Keratinocyte (primary cell): Measurements from ENCODE around the gene AKAP13. TPM values are rescaled to one million over a fixed set of nuclear protein-coding genes. Genes with fewer than 3 reads are reported as not detected.

ENCODE experiments used
- DNase-seq: peaks from one replicate; pipeline ENCODE4 v3.0.0-alpha.2; 2011; ENCODE audit warnings: low read depth, missing footprints, low spot score
- FAIRE-seq: peaks from 2 replicates; lab custom pipeline; 2011; peaks lifted over from hg19 to GRCh38; lab: Jason Lieb, UNC
- H2AFZ ChIP-seq: 2 replicates; pipeline ENCODE4 v1.6.0; 2012; ENCODE audit warnings: low read length, control low read depth, inconsistent platforms; ENCODE audit not compliant: control insufficient read depth
- H3K27ac ChIP-seq: 2 replicates; pipeline ENCODE4 v1.5.1; 2011; ENCODE audit warnings: low read length; ENCODE audit not compliant: control insufficient read depth, insufficient read depth
- H3K27me3 ChIP-seq: 3 replicates; pipeline ENCODE4 v1.6.0; 2011; ENCODE audit warnings: low read length; ENCODE audit not compliant: control insufficient read depth, insufficient read depth; ENCODE audit errors: extremely low read depth
- H3K36me3 ChIP-seq, 2 experiments: 2 replicates in 1 of 2; 3 replicates in 1 of 2; pipeline ENCODE4 v1.5.1; 2011; ENCODE audit warnings: low read length in 2 of 2, mild to moderate bottlenecking in 1 of 2; ENCODE audit not compliant: control insufficient read depth in 2 of 2, insufficient read depth in 2 of 2; ENCODE audit errors: extremely low read depth in 1 of 2
- H3K4me1 ChIP-seq: 3 replicates; pipeline ENCODE4 v1.5.1; 2011; ENCODE audit warnings: low read length; ENCODE audit not compliant: control insufficient read depth, insufficient read depth; ENCODE audit errors: extremely low read depth
- H3K4me2 ChIP-seq: 3 replicates; pipeline ENCODE4 v1.6.0; 2011; ENCODE audit warnings: low read depth, low read length; ENCODE audit not compliant: control insufficient read depth, insufficient read depth; ENCODE audit errors: extremely low read depth
- H3K4me3 ChIP-seq, 3 experiments: fragments of 200-600 bp in 1 of 3; sonication (generic) in 1 of 3; 2 replicates in 2 of 3; 3 replicates in 1 of 3; pipeline ENCODE4 v1.5.1; 2011 to 2016; ENCODE audit warnings: low read length in 3 of 3, mild to moderate bottlenecking in 3 of 3, control low read depth in 2 of 3, inconsistent platforms in 1 of 3, low read depth in 1 of 3, mixed read lengths in 1 of 3, mixed run types in 1 of 3, moderate library complexity in 1 of 3; ENCODE audit not compliant: control insufficient read depth in 2 of 3, insufficient read depth in 2 of 3; ENCODE audit errors: extremely low read depth in 1 of 3
- H3K79me2 ChIP-seq: 2 replicates; pipeline ENCODE4 v1.6.0; 2012; ENCODE audit warnings: low read length; ENCODE audit not compliant: control insufficient read depth, insufficient read depth
- H3K9ac ChIP-seq: 3 replicates; pipeline ENCODE4 v1.6.0; 2011; ENCODE audit warnings: low read length; ENCODE audit not compliant: control insufficient read depth, insufficient read depth; ENCODE audit errors: extremely low read depth
- H3K9me1 ChIP-seq: 3 replicates; pipeline ENCODE4 v1.6.0; 2011; ENCODE audit warnings: low read length; ENCODE audit not compliant: control insufficient read depth, insufficient read depth; ENCODE audit errors: extremely low read depth
- H3K9me3 ChIP-seq: 2 replicates; pipeline ENCODE4 v1.5.1; 2012; ENCODE audit warnings: low read depth, low read length; ENCODE audit not compliant: control insufficient read depth
- H4K20me1 ChIP-seq: 3 replicates; pipeline ENCODE4 v1.6.0; 2011; ENCODE audit warnings: low read length; ENCODE audit not compliant: control insufficient read depth, insufficient read depth; ENCODE audit errors: extremely low read depth
- EZH2 ChIP-seq: IDR thresholded peaks from one replicate; pipeline ENCODE4 v1.6.1; 2012; ENCODE audit warnings: inconsistent platforms, mild to moderate bottlenecking, low read length, moderate library complexity
- dilution Hi-C: fragments of 300-500 bp; cut with MboI; formaldehyde crosslinking; loops from one replicate; pipeline ENCODE4 v1.7.0; 2020; ENCODE audit warnings: low sequenced_read_pairs; ENCODE audit not compliant: extremely low pct_ligation_motif_present
- polyA plus RNA-seq, 5 experiments: library from polyadenylated mRNA; depleted of rRNA in 3 of 5; stranded (reverse) in 3 of 5; stranded (forward) in 1 of 5; unstranded in 1 of 5; fragments of >200 nt; gene quantifications; 1 replicate in 1 of 5; 2 replicates in 3 of 5; 3 replicates in 1 of 5; pipeline versions ENCODE4 v1.2.1 to v1.2.3, GENCODE V29; 2011 to 2012; ENCODE audit warnings: missing spikeins in 2 of 5, low read depth in 1 of 5, low replicate concordance in 1 of 5
- TF ChIP-seq, protein P1 (sequence below), 3 experiments: IDR thresholded peaks in 1 of 3; conservative IDR thresholded peaks in 1 of 3; optimal IDR thresholded peaks in 1 of 3; 2 replicates in 2 of 3; 3 replicates in 1 of 3; pipeline versions ENCODE3 to v1.5.1; 2011; ENCODE audit warnings: low read length in 3 of 3, mild to moderate bottlenecking in 3 of 3, moderate library complexity in 2 of 3, control low read depth in 1 of 3, inconsistent platforms in 1 of 3; ENCODE audit not compliant: insufficient read depth in 2 of 3; ENCODE audit errors: extremely low read depth in 1 of 3

The AKAP13 gene
- polyA plus RNA-seq, 1 donor (not counting 4 experiments of a cell fraction or from before 2014, with no cell fraction given): 16.7 TPM

DNA sequence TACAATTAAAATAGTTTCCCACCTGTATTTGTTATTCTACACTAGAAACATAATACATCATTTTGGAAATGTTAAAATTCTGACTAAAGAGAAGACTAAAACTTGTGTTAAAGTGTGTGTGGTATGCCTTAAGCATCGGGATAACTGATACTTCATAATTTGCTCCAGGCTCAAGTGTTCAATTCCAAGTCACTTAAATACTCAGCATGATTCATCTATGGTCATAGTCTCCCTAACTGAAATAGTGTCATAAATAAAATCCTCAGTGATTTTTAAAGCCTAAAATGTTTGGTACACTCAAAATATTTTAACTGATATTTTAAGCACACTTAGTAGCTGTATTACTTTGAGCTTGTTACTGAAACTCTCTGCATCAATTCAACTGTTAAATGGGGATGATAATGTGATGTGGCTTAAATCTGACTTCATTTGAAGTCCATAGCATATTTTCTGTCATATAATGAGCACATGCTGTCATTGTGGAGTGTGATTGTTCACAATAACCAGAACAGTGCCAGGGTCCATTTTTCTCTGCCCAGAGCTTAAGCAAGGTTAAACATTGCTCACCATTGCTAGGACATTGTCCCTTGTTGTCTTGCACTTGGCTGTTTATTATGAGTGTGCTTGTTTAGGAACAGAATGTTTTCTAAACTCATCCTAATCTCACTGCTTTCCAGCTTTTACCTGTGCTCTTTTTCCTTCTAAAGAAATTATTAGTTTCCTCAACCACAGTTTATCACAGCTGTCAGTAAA is 292.1 kb downstream of the AKAP13 start:
- Histone ChIP-seq H3K9me3 (no peaks in the 10 kb centered on the region), H3K4me2 (no peak overlapping the region), H3K9me1 (no peaks in the 10 kb centered on the region), H3K9ac (no peak overlapping the region), H3K36me3 (peaks cover 4 to 9% of the 10 kb centered on the region in 2 experiments), H4K20me1 (no peaks in the 10 kb centered on the region), H3K27me3 (no peaks in the 10 kb centered on the region), H3K4me3 (no peak overlapping the region), H3K27ac (peak overlapping the region; percentile 2), H3K79me2 (no peaks in the 10 kb centered on the region), H3K4me1 (peaks cover 20% of the 10 kb centered on the region), H2AFZ (no peak overlapping the region)
- peak; percentile 70 for FAIRE-seq
- no peak for DNase-seq
- TF ChIP-seq, protein P1, sequence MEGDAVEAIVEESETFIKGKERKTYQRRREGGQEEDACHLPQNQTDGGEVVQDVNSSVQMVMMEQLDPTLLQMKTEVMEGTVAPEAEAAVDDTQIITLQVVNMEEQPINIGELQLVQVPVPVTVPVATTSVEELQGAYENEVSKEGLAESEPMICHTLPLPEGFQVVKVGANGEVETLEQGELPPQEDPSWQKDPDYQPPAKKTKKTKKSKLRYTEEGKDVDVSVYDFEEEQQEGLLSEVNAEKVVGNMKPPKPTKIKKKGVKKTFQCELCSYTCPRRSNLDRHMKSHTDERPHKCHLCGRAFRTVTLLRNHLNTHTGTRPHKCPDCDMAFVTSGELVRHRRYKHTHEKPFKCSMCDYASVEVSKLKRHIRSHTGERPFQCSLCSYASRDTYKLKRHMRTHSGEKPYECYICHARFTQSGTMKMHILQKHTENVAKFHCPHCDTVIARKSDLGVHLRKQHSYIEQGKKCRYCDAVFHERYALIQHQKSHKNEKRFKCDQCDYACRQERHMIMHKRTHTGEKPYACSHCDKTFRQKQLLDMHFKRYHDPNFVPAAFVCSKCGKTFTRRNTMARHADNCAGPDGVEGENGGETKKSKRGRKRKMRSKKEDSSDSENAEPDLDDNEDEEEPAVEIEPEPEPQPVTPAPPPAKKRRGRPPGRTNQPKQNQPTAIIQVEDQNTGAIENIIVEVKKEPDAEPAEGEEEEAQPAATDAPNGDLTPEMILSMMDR (optimal IDR thresholded peaks at IDR 0.05 in 1 of 3, IDR thresholded peaks at IDR 0.05 in 1 of 3, conservative IDR thresholded peaks at IDR 0.05 in 1 of 3; ENCODE audit: extremely low read depth in 1 of 3, insufficient read depth in 2 of 3, low read length in 3 of 3): no peak
- TF ChIP-seq EZH2: no peak
- dilution Hi-C loops: no loop called here

DNA sequence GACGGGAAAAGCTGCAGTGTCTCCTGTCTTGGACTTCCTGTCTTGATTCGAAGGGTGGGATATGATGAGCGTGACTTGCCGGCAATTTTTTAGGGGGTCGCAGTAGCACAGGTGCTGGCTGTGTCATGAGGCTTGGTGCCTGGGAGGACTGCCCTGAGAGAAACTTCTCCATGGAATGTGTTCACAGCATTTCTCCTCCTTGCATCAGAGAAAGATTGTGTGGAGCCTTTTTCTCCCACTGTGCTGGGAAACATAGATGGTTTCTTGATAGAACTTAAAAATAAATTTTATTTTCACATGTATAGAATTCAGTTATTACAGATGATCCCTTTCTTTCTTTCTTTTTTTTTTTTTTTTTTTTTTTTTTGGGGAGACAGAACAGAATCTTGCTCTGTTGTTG is 292.9 kb downstream of the AKAP13 start:
- Histone ChIP-seq H3K4me3 (no peak overlapping the region), H4K20me1 (no peaks in the 10 kb centered on the region), H3K9me3 (no peaks in the 10 kb centered on the region), H3K9ac (no peak overlapping the region), H3K27ac (no peak overlapping the region), H3K4me2 (no peak overlapping the region), H2AFZ (no peak overlapping the region), H3K4me1 (peaks cover 13% of the 10 kb centered on the region), H3K79me2 (no peaks in the 10 kb centered on the region), H3K36me3 (peaks cover 4 to 9% of the 10 kb centered on the region in 2 experiments), H3K27me3 (no peaks in the 10 kb centered on the region), H3K9me1 (no peaks in the 10 kb centered on the region)
- dilution Hi-C loops: no loop called here
- DNase-seq (no peak), FAIRE-seq (no peak)
- TF ChIP-seq, protein P1 (optimal IDR thresholded peaks at IDR 0.05 in 1 of 3, IDR thresholded peaks at IDR 0.05 in 1 of 3, conservative IDR thresholded peaks at IDR 0.05 in 1 of 3; ENCODE audit: extremely low read depth in 1 of 3, insufficient read depth in 2 of 3, low read length in 3 of 3): no peak
- no peak for TF ChIP-seq EZH2
